Activated CD4-positive, alpha-beta T cell treated with anti-CD3 and anti-CD28 coated beads, Interleukin-2, amount 10 ng/mL, durations not matched to agents 24 days and 14 days (primary cell): ENCODE results near the gene SIDT2. TPM values are rescaled to one million over a fixed set of nuclear protein-coding genes. Genes with fewer than 3 reads are reported as not detected.
"Not testable (repeated sequence)": the region's sequence is repeated elsewhere in the genome, so short reads cannot be mapped to it uniquely, and the experiment has no call there.

Source experiments
- DNase-seq: peaks from one replicate; pipeline ENCODE4 v3.0.0; 2022
- H3K27ac Mint-ChIP-seq: one replicate; pipeline ENCODE4 v1.8.0; 2022; ENCODE audit warnings: mild to moderate bottlenecking, mixed read lengths
- H3K27me3 Mint-ChIP-seq: one replicate; pipeline ENCODE4 v1.8.0; 2022; ENCODE audit warnings: mixed read lengths
- H3K36me3 Mint-ChIP-seq: one replicate; pipeline ENCODE4 v1.8.0; 2022; ENCODE audit warnings: low read depth, mild to moderate bottlenecking, mixed read lengths
- H3K4me1 Mint-ChIP-seq: one replicate; pipeline ENCODE4 v1.8.0; 2021; ENCODE audit warnings: mixed read lengths
- H3K4me3 Mint-ChIP-seq: one replicate; pipeline ENCODE4 v1.8.0; 2022; ENCODE audit warnings: mild to moderate bottlenecking, moderate library complexity, mixed read lengths
- H3K9me3 Mint-ChIP-seq: one replicate; pipeline ENCODE4 v1.8.0; 2021; ENCODE audit warnings: mixed read lengths
- intact Hi-C: fragments of 100-400 bp; cut with micrococcal nuclease; formaldehyde crosslinking; loops from one replicate; pipeline ENCODE4 v1.15.1; 2023
- total RNA-seq: library from RNA; stranded (reverse); gene quantifications from 2 replicates; pipeline ENCODE4 v1.2.3, GENCODE V29; 2022

SIDT2 gene
- total RNA-seq, 1 donor from 2014 or later, result 23.9 TPM

DNA sequence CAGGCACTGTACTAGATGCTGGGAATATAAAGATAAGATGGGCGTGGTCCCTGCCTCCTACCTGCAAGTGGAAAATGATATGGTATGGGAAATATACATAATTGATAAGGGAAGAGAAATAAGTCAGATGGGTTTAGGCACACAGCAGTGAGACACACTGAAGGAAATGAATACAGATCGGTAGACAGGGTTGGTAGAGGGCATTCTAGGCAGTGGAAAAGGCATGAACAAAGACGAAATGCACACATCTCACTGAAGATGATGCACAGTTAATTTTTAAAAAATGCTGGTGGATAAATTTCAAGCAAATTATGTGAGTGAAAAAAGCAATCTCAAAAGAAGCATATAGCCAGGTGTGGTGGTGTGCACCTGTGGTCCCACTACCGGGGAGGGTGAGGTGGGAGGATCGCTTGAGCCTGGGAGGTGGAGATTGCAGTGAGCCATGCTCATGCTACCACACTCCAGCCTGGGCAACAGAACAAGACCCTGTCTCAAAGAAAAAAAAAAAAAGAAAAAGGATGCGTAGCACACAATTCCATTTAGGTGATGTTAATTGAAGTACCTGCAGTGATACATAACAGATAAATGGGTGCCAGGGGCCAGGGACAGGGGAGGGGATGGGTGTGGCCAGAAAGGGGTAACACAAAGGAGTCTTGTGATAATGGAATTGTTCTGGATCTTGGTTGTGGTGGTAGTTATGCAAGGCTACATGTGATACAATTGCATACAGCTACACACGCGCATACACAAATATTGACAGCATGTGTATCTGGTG, 31.0 kb downstream of the SIDT2 start:
- H3K4me1 Mint-ChIP-seq, H3K27me3 Mint-ChIP-seq, H3K27ac Mint-ChIP-seq, H3K4me3 Mint-ChIP-seq, DNase-seq, H3K9me3 Mint-ChIP-seq, intact Hi-C loops: not testable (repeated sequence)
- peaks cover 45% of the 10 kb centered on the region for H3K36me3 Mint-ChIP-seq

DNA sequence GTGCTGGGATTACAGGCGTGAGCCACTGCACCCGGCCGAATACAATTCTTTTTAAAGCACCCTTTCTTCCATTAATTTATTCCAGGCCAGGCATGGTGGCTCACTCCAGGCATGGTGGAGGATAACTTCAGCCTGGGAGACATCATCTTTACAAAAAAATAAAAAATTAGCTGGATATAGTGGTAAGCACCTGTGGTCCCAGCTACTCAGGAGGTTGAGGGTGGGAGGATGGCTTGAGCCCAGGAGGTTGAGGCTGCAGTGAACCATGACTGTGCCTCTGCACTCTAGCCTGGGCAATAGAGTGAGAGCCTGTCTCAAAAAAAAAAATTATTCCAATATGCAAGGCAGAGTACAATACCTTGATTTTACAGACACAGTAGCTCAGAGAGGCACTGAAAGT, 32.1 kb downstream of the SIDT2 start:
- Mint-ChIP-seq H3K27me3 (no peaks in the 10 kb centered on the region), H3K4me3 (no peak overlapping the region), H3K36me3 (peaks cover 40% of the 10 kb centered on the region), H3K4me1 (peaks cover 5% of the 10 kb centered on the region), H3K9me3 (no peaks in the 10 kb centered on the region), H3K27ac (no peak overlapping the region)
- DNase-seq, result no peak
- intact Hi-C loops, result no loop called here

DNA sequence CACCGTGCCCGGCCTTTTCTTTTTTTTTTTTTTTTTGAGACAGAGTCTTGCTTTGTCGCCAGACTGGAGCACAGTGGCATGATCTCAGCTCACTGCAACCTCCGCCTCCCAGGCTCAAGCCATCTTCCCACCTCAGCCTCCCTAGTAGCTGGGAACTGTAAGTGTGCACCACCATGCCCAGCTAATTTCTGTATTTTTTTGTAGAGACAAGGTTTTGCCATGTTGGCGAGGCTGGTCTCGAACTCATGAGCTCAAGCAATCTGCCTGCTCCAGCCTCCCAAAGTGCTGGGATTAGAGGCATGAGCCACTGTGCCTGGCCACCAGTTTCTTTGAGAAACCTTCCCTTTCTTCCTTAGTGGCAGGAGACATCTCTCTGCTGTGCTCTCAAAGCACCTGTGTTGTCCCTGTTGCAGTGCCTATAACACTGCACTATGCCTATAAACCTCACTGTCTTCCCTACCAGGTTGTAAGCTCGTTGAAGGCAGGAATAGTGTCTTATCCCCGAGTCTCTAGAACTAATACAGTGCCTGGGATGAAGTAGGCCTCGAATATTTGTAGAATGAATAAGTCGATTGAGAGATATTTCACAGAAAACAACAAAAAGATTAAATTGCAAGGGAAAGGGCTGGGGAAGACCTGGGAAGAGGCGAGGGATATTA, 34.3 kb downstream of the SIDT2 start:
- Mint-ChIP-seq H3K4me1 (peaks cover 6% of the 10 kb centered on the region), H3K27me3 (no peaks in the 10 kb centered on the region), H3K4me3 (no peak overlapping the region), H3K36me3 (peaks cover 56% of the 10 kb centered on the region), H3K9me3 (no peaks in the 10 kb centered on the region), H3K27ac (no peak overlapping the region)
- intact Hi-C loops, result no loop called here
- no peak for DNase-seq

DNA sequence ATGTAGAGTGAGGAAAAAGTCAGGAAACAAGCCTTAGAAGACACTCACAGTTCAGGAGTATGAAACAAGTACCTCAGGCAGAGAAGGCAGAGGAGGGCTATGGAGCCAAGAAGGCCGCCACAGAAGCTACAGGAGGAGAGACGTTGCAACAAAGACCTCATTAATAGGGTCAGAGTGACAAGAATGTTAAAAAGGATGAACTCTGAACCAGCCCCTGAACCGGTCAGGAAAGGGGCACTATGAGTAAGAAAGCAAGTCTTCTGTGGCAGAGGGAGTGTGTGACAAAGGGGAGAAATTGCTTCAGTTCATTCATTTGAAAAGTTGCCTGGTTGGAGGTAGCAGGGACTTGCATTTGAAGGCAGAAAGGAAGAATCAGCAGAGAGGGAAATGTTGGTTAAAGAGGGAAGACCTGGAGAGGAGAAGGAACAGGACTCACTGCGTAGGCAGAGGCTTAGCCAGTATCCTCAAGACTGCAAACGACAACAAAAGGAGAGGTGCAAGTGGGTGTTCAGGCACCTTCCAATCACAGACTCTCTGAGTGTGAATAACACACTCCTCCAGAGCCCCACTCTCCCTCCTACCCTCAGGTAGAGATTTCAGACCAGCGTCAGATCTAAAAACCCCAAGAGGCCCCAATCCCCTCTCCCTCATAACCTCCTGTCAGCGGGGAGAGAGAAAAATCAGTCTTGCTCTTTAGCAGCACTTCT, 36.0 kb downstream of the SIDT2 start:
- intact Hi-C loops, result no loop called here
- peaks cover 6% of the 10 kb centered on the region for H3K4me1 Mint-ChIP-seq
- H3K36me3 Mint-ChIP-seq, result peaks cover 68% of the 10 kb centered on the region
- no peak overlapping the region for H3K4me3 Mint-ChIP-seq
- H3K27me3 Mint-ChIP-seq, result no peaks in the 10 kb centered on the region
- no peak for DNase-seq
- H3K9me3 Mint-ChIP-seq, result no peaks in the 10 kb centered on the region
- no peak overlapping the region for H3K27ac Mint-ChIP-seq

- Mint-ChIP-seq H3K9me3 (no peaks in the 10 kb centered on the region), H3K4me3 (no peak overlapping the region), H3K27ac (peak overlapping the region; percentile 19), H3K4me1 (peaks cover 7% of the 10 kb centered on the region), H3K36me3 (peaks cover 63% of the 10 kb centered on the region), H3K27me3 (no peaks in the 10 kb centered on the region)
- intact Hi-C loops, result no loop called here
- no peak for DNase-seq
Observed at GRCh38 chr11:117217141-117218084, 38.9 kb downstream of the SIDT2 start.

- Mint-ChIP-seq H3K36me3 (peaks cover 64% of the 10 kb centered on the region), H3K4me3 (no peak overlapping the region), H3K27me3 (no peaks in the 10 kb centered on the region), H3K9me3 (no peaks in the 10 kb centered on the region), H3K27ac (peak overlapping the region; percentile 1), H3K4me1 (peaks cover 7% of the 10 kb centered on the region)
- intact Hi-C loops, result no loop called here
- DNase-seq, result no peak
Observed at GRCh38 chr11:117218133-117218915, 39.8 kb downstream of the SIDT2 start.

DNA sequence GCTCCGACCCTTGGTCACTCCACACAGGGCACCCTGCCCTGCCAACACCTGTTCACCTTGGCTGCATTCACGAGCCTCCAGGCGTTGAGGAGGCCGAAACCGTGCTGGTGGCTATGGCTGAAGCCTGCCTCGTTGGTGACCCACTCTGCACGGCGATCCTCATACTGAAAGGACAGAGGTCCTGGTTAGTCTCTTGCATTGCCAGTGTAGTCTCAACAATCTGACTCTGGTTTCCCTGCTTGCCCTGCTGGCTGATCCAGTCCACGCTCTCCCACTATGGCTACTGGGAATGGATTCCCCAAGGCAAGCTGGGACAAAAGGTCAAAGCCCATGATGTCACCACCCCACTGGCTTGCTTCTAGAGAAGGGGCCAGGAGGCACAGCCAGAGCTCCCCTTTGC, 40.5 kb downstream of the SIDT2 start:
- Mint-ChIP-seq H3K9me3 (no peaks in the 10 kb centered on the region), H3K27ac (no peak overlapping the region), H3K36me3 (peaks cover 66% of the 10 kb centered on the region), H3K27me3 (no peaks in the 10 kb centered on the region), H3K4me3 (no peak overlapping the region), H3K4me1 (peaks cover 7% of the 10 kb centered on the region)
- intact Hi-C loops, result no loop called here
- no peak for DNase-seq

- no peak for DNase-seq
- Mint-ChIP-seq H3K9me3 (no peaks in the 10 kb centered on the region), H3K36me3 (peaks cover 66% of the 10 kb centered on the region), H3K27me3 (no peaks in the 10 kb centered on the region), H3K4me3 (no peak overlapping the region), H3K4me1 (peaks cover 7% of the 10 kb centered on the region), H3K27ac (no peak overlapping the region)
- intact Hi-C loops, result no loop called here
Observed at GRCh38 chr11:117219455-117219854, 40.9 kb downstream of the SIDT2 start.

GRCh38 chr11:117219995-117220394, 41.5 kb downstream of the SIDT2 start:
- Mint-ChIP-seq H3K9me3 (no peaks in the 10 kb centered on the region), H3K4me3 (no peak overlapping the region), H3K36me3 (peaks cover 68% of the 10 kb centered on the region), H3K27ac (no peak overlapping the region), H3K27me3 (no peaks in the 10 kb centered on the region), H3K4me1 (peaks cover 5% of the 10 kb centered on the region)
- intact Hi-C loops, result no loop called here
- no peak for DNase-seq

GRCh38 chr11:117220568-117220967, 42.0 kb downstream of the SIDT2 start:
- H3K27ac Mint-ChIP-seq, result peak overlapping the region; percentile 66

DNA sequence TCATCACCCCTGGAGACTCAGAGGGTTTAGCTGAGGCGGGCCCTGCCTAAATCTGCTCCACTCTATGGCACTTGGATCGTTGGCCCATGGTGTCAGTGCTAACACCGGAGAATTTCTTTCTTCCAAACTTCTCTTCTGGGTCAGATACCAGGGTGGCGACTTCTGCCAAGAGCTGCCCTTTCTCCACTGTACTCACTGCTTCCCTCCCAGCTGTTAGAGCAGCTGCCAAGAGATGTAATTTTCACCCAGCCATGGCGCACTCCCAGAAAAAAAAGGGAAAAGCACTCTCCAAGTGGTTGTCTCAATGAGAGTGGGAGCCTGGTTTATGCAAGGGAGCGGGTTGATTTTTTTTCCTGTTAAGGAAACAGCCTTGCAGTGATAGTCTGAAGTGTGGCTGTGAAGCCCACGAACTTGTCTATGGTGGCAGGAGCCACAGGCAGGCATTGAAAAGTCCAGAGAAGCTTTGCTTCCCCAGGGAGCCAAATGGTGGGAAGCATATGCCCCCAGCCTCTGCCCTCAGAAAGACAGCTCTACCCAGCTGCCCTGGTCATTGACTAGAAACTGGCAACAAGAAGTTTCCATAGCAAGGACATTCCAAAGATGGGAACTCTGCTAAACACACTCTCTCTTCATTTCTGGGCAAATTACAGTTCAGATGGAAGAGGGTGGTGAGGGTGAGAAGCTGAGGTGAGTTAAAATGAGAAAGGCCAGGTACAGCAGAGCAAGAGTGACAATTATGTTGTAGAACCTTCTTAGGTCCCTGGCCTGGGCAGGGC, 42.6 kb downstream of the SIDT2 start:
- no peak overlapping the region for H3K4me3 Mint-ChIP-seq
- H3K27me3 Mint-ChIP-seq, result no peaks in the 10 kb centered on the region
- no peaks in the 10 kb centered on the region for H3K9me3 Mint-ChIP-seq
- peaks cover 75% of the 10 kb centered on the region for H3K36me3 Mint-ChIP-seq
- H3K27ac Mint-ChIP-seq, result no peak overlapping the region
- intact Hi-C loops, result no loop called here
- DNase-seq, result no peak
- peaks cover 5% of the 10 kb centered on the region for H3K4me1 Mint-ChIP-seq

More at GRCh38 chr11:117220568-117220967, 42.0 kb downstream of the SIDT2 start:
- no peak overlapping the region for H3K4me3 Mint-ChIP-seq
- peaks cover 73% of the 10 kb centered on the region for H3K36me3 Mint-ChIP-seq
- H3K9me3 Mint-ChIP-seq, result no peaks in the 10 kb centered on the region
- peaks cover 5% of the 10 kb centered on the region for H3K4me1 Mint-ChIP-seq
- intact Hi-C loops, result no loop called here
- no peaks in the 10 kb centered on the region for H3K27me3 Mint-ChIP-seq
- DNase-seq, result no peak

- intact Hi-C loops, result no loop called here
- Mint-ChIP-seq H3K27ac (no peak overlapping the region), H3K4me1 (peaks cover 8% of the 10 kb centered on the region), H3K4me3 (no peak overlapping the region), H3K9me3 (no peaks in the 10 kb centered on the region), H3K36me3 (peaks cover 76% of the 10 kb centered on the region), H3K27me3 (no peaks in the 10 kb centered on the region)
- no peak for DNase-seq
Observed at GRCh38 chr11:117221775-117222517, 43.4 kb downstream of the SIDT2 start.
